Measurements from ENCODE around the gene PLD1. TPM values are rescaled to one million over a fixed set of nuclear protein-coding genes. Genes with fewer than 3 reads are reported as not detected.
A peak's percentile ranks its signal among the peaks of the same experiment; 100 is the strongest.
"Not testable (repeated sequence)": the region's sequence is repeated elsewhere in the genome, so short reads cannot be mapped to it uniquely, and the experiment has no call there.

Gene PLD1
- total and polyA plus RNA-seq, 4 donors, result 3.1 to 31.1 (median 12.2) TPM

DNA sequence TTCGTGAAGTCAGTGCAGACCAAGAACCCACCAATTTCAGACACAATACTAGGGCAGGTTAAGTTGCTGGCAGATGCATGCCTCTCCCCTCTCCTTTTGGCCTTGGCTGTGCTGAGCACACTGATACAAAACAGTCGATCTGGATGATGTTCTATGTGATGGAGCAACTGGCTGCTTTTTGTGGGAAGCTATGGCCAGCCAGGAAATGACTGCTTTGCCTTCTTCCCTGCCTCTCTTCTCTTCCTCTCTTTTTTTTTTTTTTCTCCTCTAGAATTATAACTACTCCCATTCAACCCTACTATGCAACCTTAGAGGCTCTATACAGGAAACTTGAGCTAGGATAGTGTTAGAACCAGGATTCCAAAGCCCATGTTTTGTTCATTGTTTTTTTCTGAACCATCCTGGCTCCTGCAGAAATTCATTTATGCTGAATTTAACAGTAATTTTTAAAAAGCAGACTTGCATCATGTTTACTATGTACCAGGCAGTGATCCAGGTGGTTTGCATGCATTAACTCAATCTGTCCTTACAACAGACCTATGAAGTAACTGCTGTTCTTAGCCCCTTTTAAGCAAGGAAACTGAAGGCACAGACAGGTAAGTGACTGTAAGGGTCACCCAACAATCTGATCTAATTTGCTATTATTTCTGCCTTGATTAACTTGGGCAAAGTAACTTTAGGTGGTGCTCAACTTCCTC is 62.9 kb downstream of the PLD1 start:
- Histone ChIP-seq H3K9me3 (ENCODE audit: control insufficient read depth in 4 of 4, insufficient read depth in 3 of 4, low read length in 3 of 4) (peaks cover 0 to 3% (median 0%) of the 10 kb centered on the region in 4 donors), H3K4me1 (ENCODE audit: control insufficient read depth in 5 of 5, insufficient read depth in 5 of 5, low read length in 5 of 5) (peaks cover 0 to 23% (median 0%) of the 10 kb centered on the region in 5 donors), H3K27me3 (ENCODE audit: control insufficient read depth in 3 of 3, insufficient read depth in 3 of 3, low read length in 2 of 3) (peaks cover 0 to 32% (median 0%) of the 10 kb centered on the region in 3 donors), H3K36me3 (ENCODE audit: control insufficient read depth in 4 of 4, insufficient read depth in 4 of 4, low read length in 4 of 4) (no peaks in the 10 kb centered on the region), H3K9ac (ENCODE audit: insufficient read depth in 1 of 2, low read length in 2 of 2) (no peak overlapping the region), H3K27ac (ENCODE audit: low read depth in 1 of 2, low read length in 1 of 2) (peak overlapping the region in 1 of 2 donors; percentile 85), H3K4me3 (no peak overlapping the region)
- ATAC-seq (ENCODE audit: insufficient read depth, low FRiP score) (no peak), DNase-seq (no peak)
- TF ChIP-seq, protein P1, sequence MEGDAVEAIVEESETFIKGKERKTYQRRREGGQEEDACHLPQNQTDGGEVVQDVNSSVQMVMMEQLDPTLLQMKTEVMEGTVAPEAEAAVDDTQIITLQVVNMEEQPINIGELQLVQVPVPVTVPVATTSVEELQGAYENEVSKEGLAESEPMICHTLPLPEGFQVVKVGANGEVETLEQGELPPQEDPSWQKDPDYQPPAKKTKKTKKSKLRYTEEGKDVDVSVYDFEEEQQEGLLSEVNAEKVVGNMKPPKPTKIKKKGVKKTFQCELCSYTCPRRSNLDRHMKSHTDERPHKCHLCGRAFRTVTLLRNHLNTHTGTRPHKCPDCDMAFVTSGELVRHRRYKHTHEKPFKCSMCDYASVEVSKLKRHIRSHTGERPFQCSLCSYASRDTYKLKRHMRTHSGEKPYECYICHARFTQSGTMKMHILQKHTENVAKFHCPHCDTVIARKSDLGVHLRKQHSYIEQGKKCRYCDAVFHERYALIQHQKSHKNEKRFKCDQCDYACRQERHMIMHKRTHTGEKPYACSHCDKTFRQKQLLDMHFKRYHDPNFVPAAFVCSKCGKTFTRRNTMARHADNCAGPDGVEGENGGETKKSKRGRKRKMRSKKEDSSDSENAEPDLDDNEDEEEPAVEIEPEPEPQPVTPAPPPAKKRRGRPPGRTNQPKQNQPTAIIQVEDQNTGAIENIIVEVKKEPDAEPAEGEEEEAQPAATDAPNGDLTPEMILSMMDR (IDR thresholded peaks at IDR 0.05; ENCODE audit: control extremely low read depth, extremely low read depth), result no peak
- WGBS, 2 donors, result 37 to 65% methylated on average over 2 of the region's 2 CpGs

DNA sequence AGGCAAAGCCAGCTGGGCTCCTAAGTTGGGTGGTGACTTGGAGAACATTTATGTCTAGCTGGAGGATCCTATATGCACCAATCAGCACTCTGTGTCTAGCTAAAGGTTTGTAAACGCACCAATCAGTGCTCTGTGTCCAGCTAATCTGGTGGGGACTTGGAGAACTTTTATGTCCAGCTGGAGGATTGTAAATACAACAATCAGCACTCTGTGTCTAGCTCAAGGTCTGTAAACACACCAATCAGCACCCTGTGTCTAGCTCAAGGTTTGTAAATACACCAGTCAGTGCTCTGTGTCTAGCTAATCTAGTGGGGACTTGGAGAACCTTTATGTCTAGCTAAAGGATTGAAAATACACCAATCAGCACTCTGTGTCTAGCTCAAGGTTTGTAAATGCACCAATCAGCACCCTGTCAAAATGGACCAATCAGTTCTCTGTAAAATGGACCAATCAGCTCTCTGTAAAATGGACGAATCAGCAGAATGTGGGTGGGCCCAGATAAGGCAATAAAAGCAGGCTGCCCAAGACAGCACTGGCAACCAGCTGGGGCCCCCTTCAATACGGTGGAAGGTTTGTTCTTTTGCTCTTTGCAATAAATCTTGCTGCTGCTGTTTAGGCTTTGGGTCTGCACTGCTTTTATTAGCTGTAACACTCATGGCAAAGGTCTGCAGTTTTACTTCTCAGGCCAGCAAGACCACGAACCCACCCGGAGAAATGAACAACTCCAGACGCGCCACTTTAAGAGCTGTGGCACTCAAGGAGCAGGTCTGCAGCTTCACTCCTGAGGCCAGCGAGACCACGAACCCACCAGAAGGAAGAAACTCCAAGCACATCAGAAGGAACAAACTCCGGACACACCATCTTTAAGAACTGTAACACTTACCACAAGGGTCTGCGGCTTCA is 63.7 kb downstream of the PLD1 start:
- not testable (repeated sequence) for H3K36me3 ChIP-seq (ENCODE audit: control insufficient read depth in 4 of 4, insufficient read depth in 4 of 4, low read length in 4 of 4); ATAC-seq (ENCODE audit: insufficient read depth, low FRiP score); DNase-seq; H3K9ac ChIP-seq (ENCODE audit: insufficient read depth in 1 of 2, low read length in 2 of 2); H3K4me3 ChIP-seq; H3K9me3 ChIP-seq (ENCODE audit: control insufficient read depth in 4 of 4, insufficient read depth in 3 of 4, low read length in 3 of 4)
- H3K4me1 ChIP-seq (ENCODE audit: control insufficient read depth in 5 of 5, insufficient read depth in 5 of 5, low read length in 5 of 5), result peaks cover 0 to 22% (median 0%) of the 10 kb centered on the region in 5 donors
- WGBS, 2 donors, result 83 to 86% methylated on average over 11 of the region's 11 CpGs
- peak overlapping the region in 1 of 2 donors; percentile 62 for H3K27ac ChIP-seq (ENCODE audit: low read depth in 1 of 2, low read length in 1 of 2)
- peaks cover 0 to 30% (median 0%) of the 10 kb centered on the region in 3 donors for H3K27me3 ChIP-seq (ENCODE audit: control insufficient read depth in 3 of 3, insufficient read depth in 3 of 3, low read length in 2 of 3)

DNA sequence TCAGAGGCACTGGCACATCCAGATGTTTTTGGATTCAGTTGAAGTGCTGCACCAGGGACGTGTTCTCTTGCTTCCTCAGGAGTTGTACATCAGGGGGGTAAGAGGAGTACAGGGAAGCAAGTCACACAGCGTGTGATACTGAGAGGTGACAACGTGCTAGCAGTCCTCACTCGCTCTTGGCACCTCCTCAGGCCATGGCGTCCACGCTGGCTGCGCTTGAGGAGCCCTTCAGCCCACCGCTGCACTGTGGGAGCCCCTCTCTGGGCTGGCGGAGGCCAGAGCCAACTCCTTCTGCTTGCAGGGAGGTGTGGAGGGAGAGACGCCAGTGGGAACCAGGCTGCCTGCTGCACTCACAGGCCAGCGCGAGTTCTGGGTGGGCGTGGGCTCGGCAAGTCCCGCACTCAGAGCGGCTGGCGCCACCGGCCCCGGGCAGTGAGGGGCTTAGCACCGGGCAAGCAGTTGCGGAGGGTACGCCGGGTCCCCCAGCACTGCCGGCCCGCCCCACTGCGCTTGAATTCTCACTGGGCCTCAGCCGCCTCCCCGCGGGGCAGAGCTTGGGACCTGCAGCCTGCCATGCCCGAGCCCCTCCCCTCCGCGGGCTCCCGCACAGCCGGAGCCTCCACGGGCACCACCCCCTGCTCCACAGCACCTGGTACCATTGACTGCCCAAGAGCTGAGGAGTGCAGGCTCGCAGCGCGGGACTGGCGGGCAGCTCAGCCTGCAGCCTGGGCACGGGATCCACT is 64.5 kb downstream of the PLD1 start:
- TF ChIP-seq, protein P1 (IDR thresholded peaks at IDR 0.05; ENCODE audit: control extremely low read depth, extremely low read depth), result no peak
- no peak for ATAC-seq (ENCODE audit: insufficient read depth, low FRiP score)
- H3K4me3 ChIP-seq, result no peak overlapping the region
- H3K27me3 ChIP-seq (ENCODE audit: control insufficient read depth in 3 of 3, insufficient read depth in 3 of 3, low read length in 2 of 3), result peaks cover 0 to 30% (median 0%) of the 10 kb centered on the region in 3 donors
- H3K4me1 ChIP-seq (ENCODE audit: control insufficient read depth in 5 of 5, insufficient read depth in 5 of 5, low read length in 5 of 5), result peaks cover 0 to 22% (median 0%) of the 10 kb centered on the region in 5 donors
- no peak overlapping the region for H3K27ac ChIP-seq (ENCODE audit: low read depth in 1 of 2, low read length in 1 of 2)
- DNase-seq, result no peak
- no peak overlapping the region for H3K9ac ChIP-seq (ENCODE audit: insufficient read depth in 1 of 2, low read length in 2 of 2)
- H3K36me3 ChIP-seq (ENCODE audit: control insufficient read depth in 4 of 4, insufficient read depth in 4 of 4, low read length in 4 of 4), result no peaks in the 10 kb centered on the region
- H3K9me3 ChIP-seq (ENCODE audit: control insufficient read depth in 4 of 4, insufficient read depth in 3 of 4, low read length in 3 of 4), result peaks cover 0 to 3% (median 0%) of the 10 kb centered on the region in 4 donors
- WGBS, 2 donors, result 93 to 94% methylated on average over 39 to 40 of the region's 40 CpGs
